Gastrocnemius medialis (tissue), 4 donors: ENCODE data around the gene CDK16.

ENCODE experiments used
- POLR2A ChIP-seq, 2 donors: fragments of 450-650 bp; IDR thresholded peaks; one replicate each; pipeline ENCODE4 v1.6.1; 2017; ENCODE audit warnings: antibody characterized with exemption in 2 of 2, mild to moderate bottlenecking in 2 of 2, moderate library complexity in 2 of 2
- TF ChIP-seq, protein P1 (sequence below), 5 experiments: fragments of 450-650 bp in 3 of 5; fragments of 200-600 bp in 2 of 5; sonication (generic) in 2 of 5; IDR thresholded peaks in 4 of 5; conservative IDR thresholded peaks in 1 of 5; 1 replicate in 4 of 5; 2 replicates in 1 of 5; pipeline ENCODE4 v1.5.1; 2016 to 2019; ENCODE audit warnings: antibody characterized with exemption in 5 of 5, mild to moderate bottlenecking in 3 of 5, moderate library complexity in 3 of 5

DNA sequence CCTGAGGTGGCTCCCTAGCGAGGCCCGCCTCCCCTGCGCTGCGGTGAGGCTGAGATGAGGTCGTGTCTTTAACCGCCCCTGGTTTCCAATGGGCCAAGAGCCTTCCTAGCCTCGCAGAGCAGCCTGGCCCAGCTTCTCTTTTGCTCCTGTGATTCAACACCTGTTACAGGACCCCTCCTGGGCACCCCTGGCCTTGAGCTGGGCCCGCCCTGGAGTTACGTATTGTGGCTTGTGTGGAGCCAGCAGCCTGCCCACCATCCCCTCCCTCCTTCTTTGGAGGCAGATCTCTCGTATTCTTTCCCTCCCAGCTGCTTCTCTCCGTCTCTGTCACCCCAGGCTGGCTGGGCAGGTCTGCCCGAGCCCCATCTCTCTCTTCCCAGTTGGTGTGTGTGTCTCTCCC lies 44.1 kb upstream of the CDK16 start:
- TF ChIP-seq, protein P1, sequence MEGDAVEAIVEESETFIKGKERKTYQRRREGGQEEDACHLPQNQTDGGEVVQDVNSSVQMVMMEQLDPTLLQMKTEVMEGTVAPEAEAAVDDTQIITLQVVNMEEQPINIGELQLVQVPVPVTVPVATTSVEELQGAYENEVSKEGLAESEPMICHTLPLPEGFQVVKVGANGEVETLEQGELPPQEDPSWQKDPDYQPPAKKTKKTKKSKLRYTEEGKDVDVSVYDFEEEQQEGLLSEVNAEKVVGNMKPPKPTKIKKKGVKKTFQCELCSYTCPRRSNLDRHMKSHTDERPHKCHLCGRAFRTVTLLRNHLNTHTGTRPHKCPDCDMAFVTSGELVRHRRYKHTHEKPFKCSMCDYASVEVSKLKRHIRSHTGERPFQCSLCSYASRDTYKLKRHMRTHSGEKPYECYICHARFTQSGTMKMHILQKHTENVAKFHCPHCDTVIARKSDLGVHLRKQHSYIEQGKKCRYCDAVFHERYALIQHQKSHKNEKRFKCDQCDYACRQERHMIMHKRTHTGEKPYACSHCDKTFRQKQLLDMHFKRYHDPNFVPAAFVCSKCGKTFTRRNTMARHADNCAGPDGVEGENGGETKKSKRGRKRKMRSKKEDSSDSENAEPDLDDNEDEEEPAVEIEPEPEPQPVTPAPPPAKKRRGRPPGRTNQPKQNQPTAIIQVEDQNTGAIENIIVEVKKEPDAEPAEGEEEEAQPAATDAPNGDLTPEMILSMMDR (IDR thresholded peaks at IDR 0.05 in 4 of 5, conservative IDR thresholded peaks at IDR 0.05 in 1 of 5) = no peak
- TF ChIP-seq POLR2A (IDR thresholded peaks at IDR 0.05) = no peak
